Stimulated activated CD4-positive, alpha-beta T cell treated with anti-CD3 and anti-CD28 coated beads, Interleukin-2, amount 100 ng/mL, for 4 hours (primary cell): ENCODE measurements around the gene ESRRB.
A peak's percentile ranks its signal among the peaks of the same experiment; 100 is the strongest.

Source experiments
- DNase-seq: peaks from one replicate; pipeline ENCODE4 v3.0.0-alpha.2; 2020; ENCODE audit warnings: low read depth

ESRRB gene

GRCh38 chr14:76352639-76353281 is 23.2 kb upstream of the ESRRB start:
- DNase-seq, result peak; percentile 17

- no peak for DNase-seq
These were observed 21.6 kb upstream of the ESRRB start for GRCh38 chr14:76354310-76354709.

- DNase-seq, result no peak
These were observed 20.2 kb upstream of the ESRRB start for GRCh38 chr14:76355771-76356170.

- DNase-seq, result no peak
These were observed 4.9 kb upstream of the ESRRB start for GRCh38 chr14:76371066-76371465.

GRCh38 chr14:76373456-76373855 is 2.5 kb upstream of the ESRRB start:
- DNase-seq, result no peak

GRCh38 chr14:76375484-76375883 is 453 bp upstream of the ESRRB start:
- no peak for DNase-seq

GRCh38 chr14:76376409-76376877 is 506 bp downstream of the ESRRB start:
- no peak for DNase-seq

GRCh38 chr14:76376878-76377734 is 1.2 kb downstream of the ESRRB start:
- no peak for DNase-seq

GRCh38 chr14:76377735-76378074 is 1.8 kb downstream of the ESRRB start:
- no peak for DNase-seq

- no peak for DNase-seq
These were observed 5.1 kb downstream of the ESRRB start for GRCh38 chr14:76380991-76381390.

- no peak for DNase-seq
These were observed 6.0 kb downstream of the ESRRB start for GRCh38 chr14:76381817-76382494.

GRCh38 chr14:76382495-76382832 is 6.5 kb downstream of the ESRRB start:
- DNase-seq, result no peak

GRCh38 chr14:76385435-76385834 is 9.5 kb downstream of the ESRRB start:
- DNase-seq, result no peak

- DNase-seq, result peak; percentile 23
These were observed 11.2 kb downstream of the ESRRB start for GRCh38 chr14:76386944-76387782.

- no peak for DNase-seq
These were observed 13.9 kb downstream of the ESRRB start for GRCh38 chr14:76389841-76390240.

GRCh38 chr14:76390621-76391020 is 14.7 kb downstream of the ESRRB start:
- no peak for DNase-seq

- no peak for DNase-seq
These were observed 16.2 kb downstream of the ESRRB start for GRCh38 chr14:76391981-76392690.

GRCh38 chr14:76394569-76394968 is 18.6 kb downstream of the ESRRB start:
- no peak for DNase-seq

- no peak for DNase-seq
These were observed 19.2 kb downstream of the ESRRB start for GRCh38 chr14:76395161-76395560.

- DNase-seq, result no peak
These were observed 20.8 kb downstream of the ESRRB start for GRCh38 chr14:76396714-76397187.

- no peak for DNase-seq
These were observed 29.7 kb downstream of the ESRRB start for GRCh38 chr14:76405627-76406026.
